ENCODE measurements around the gene SPANXN5.
"Not testable (repeated sequence)": the region's sequence is repeated elsewhere in the genome, so short reads cannot be mapped to it uniquely, and the experiment has no call there.

Gene SPANXN5

GRCh38 chrX:52797327-52797726 is at the start of gene SPANXN5:
TSS of gene SPANXN5 (minus strand) at chrX:52797427. CDS start at chrX:52797348, 79 bp downstream.
- DNase-seq: not testable (repeated sequence)

- DNase-seq: not testable (repeated sequence)
Observed at GRCh38 chrX:52843619-52844018, 46.4 kb upstream of the SPANXN5 start.

- no peak for DNase-seq
Observed at GRCh38 chrX:52839137-52839536, 41.9 kb upstream of the SPANXN5 start.

GRCh38 chrX:52830551-52830950 is 33.3 kb upstream of the SPANXN5 start:
- DNase-seq: no peak

GRCh38 chrX:52824608-52825007 is 27.4 kb upstream of the SPANXN5 start:
- no peak for DNase-seq

- DNase-seq: no peak
Observed at GRCh38 chrX:52821079-52821760, 24.0 kb upstream of the SPANXN5 start.

- no peak for DNase-seq
Observed at GRCh38 chrX:52819788-52820187, 22.6 kb upstream of the SPANXN5 start.

- DNase-seq: no peak
Observed at GRCh38 chrX:52811065-52811625, 13.9 kb upstream of the SPANXN5 start, which contains the start of gene XAGE5. TSS of gene XAGE5 (plus strand) at chrX:52811287. CDS start at chrX:52812567, 1,280 bp downstream.

- not testable (repeated sequence) for DNase-seq
Observed at GRCh38 chrX:52804876-52805275, 7.6 kb upstream of the SPANXN5 start.

- DNase-seq: not testable (repeated sequence)
Observed at GRCh38 chrX:52773504-52773903, 23.7 kb downstream of the SPANXN5 start.

GRCh38 chrX:52765983-52766382 is 31.2 kb downstream of the SPANXN5 start:
- DNase-seq: not testable (repeated sequence)

- DNase-seq: not testable (repeated sequence)
Observed at GRCh38 chrX:52750952-52751351, 46.3 kb downstream of the SPANXN5 start, which contains the start of gene SSX2B. TSS of gene SSX2B (plus strand) at chrX:52751252. CDS start at chrX:52752681, 1,429 bp downstream.
